GM06990 (cell line): ENCODE data around the gene ATP2B2.

Experiments
- DNase-seq: peaks from one replicate; pipeline ENCODE4 v3.0.0-alpha.2; 2011; ENCODE audit not compliant: insufficient read length; ENCODE audit errors: extremely low read depth
- H3K27me3 ChIP-seq: replicated peaks from 2 replicates; pipeline ENCODE4 v1.6.0; 2011; ENCODE audit warnings: low read length; ENCODE audit not compliant: control insufficient read depth, insufficient read depth
- H3K36me3 ChIP-seq: 2 replicates; pipeline ENCODE4 v1.5.1; 2011; ENCODE audit warnings: low read length; ENCODE audit not compliant: control insufficient read depth, insufficient read depth
- H3K4me3 ChIP-seq: replicated peaks from 2 replicates; pipeline ENCODE4 v1.5.1; 2011; ENCODE audit warnings: low read depth, mild to moderate bottlenecking, control low read depth, low read length
- TF ChIP-seq, protein P1 (sequence below): IDR thresholded peaks from 2 replicates; pipeline ENCODE4 v1.5.1; 2011; ENCODE audit warnings: low read length, control low read depth, mild to moderate bottlenecking, inconsistent platforms; ENCODE audit not compliant: insufficient read depth, poor library complexity, severe bottlenecking

ATP2B2 gene

DNA sequence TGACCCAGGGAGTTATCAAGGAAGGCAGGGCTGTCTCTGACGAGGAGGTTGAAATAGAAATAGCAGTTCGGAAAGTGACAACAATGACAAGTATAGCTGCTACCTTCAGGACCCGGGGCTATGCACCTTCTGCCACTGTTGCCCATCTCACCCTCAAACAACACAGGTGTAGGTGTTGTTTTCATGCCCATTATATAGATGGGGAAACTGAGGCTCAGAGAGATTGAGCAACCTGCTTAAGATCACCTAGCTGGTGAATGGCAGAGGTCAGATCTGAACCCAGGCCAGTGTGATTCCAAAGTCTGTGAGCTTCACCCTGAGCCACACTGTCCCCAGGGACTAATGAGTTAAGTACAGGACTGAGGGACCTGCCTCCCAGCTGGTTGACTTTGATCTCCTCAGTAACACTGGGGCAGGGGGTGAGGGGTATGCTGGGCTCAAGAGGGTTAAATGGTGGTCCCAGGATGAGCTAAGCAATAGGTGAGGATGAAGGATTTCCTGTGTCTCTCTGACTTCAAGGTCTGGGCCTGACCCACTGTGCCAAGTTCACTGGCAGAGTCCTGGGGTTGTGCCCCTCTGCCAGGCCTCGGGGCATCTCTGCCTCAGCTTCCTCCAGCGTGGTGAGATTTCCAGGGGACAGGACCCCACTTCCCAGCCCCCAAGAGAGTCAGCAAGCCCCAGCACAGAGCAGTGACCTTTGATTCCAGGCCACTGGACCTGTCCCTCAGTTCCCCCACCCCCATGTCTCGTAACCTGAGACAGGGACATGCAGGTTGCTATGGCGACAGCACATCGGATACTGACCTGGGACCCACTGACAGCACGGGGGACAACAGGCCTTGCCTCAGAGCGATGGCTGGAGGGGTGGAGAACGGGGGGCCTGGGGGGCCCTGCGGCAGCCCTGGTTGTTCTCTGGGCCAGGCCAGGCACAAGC, 35.0 kb downstream of the ATP2B2 start:
- DNase-seq, result no peak
- Histone ChIP-seq H3K27me3 (peaks cover 1% of the 10 kb centered on the region; the same call in 1 of the 2 replicates), H3K4me3 (no peak overlapping the region)

DNA sequence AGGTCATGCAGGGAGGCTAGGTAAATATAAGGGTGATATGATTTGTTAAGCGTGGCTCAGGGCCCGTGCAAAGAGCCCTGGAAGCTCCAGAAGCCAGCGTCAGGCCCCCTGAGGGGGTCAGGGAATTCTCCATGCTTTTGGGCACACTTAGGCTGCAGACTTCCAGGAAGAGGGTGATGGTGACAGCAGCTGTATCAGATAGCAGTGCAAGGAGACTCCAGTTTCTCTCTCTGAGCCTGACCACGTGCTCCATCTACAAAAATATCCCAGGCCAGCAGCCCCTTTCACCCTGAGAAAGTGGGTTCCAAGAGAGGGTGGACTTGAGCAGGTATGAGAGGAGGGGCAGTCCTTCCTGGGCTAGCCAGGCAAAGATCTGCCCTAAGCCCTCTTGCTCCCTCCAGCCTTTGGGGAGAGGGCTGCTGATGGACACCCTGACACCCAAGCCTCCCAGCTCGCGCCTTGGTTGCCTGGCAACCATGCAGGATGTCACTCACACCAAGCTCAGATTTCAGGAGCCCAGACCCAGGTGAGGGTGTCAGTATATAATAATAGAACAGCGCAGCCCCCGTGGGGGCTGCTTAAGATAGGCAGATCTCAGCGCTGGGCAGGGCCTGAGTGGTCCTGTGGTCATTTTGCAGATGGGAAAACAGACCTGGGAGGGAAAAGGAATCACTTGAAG, 35.8 kb downstream of the ATP2B2 start:
- TF ChIP-seq, protein P1, sequence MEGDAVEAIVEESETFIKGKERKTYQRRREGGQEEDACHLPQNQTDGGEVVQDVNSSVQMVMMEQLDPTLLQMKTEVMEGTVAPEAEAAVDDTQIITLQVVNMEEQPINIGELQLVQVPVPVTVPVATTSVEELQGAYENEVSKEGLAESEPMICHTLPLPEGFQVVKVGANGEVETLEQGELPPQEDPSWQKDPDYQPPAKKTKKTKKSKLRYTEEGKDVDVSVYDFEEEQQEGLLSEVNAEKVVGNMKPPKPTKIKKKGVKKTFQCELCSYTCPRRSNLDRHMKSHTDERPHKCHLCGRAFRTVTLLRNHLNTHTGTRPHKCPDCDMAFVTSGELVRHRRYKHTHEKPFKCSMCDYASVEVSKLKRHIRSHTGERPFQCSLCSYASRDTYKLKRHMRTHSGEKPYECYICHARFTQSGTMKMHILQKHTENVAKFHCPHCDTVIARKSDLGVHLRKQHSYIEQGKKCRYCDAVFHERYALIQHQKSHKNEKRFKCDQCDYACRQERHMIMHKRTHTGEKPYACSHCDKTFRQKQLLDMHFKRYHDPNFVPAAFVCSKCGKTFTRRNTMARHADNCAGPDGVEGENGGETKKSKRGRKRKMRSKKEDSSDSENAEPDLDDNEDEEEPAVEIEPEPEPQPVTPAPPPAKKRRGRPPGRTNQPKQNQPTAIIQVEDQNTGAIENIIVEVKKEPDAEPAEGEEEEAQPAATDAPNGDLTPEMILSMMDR, result no peak
- Histone ChIP-seq H3K4me3 (no peak overlapping the region), H3K36me3 (no peaks in the 10 kb centered on the region), H3K27me3 (peaks cover 1% of the 10 kb centered on the region; the same call in 1 of the 2 replicates)
- no peak for DNase-seq

More for the DNA sequence above, 35.0 kb downstream of the ATP2B2 start:
- no peaks in the 10 kb centered on the region for H3K36me3 ChIP-seq
- TF ChIP-seq, protein P1, result no peak

DNA sequence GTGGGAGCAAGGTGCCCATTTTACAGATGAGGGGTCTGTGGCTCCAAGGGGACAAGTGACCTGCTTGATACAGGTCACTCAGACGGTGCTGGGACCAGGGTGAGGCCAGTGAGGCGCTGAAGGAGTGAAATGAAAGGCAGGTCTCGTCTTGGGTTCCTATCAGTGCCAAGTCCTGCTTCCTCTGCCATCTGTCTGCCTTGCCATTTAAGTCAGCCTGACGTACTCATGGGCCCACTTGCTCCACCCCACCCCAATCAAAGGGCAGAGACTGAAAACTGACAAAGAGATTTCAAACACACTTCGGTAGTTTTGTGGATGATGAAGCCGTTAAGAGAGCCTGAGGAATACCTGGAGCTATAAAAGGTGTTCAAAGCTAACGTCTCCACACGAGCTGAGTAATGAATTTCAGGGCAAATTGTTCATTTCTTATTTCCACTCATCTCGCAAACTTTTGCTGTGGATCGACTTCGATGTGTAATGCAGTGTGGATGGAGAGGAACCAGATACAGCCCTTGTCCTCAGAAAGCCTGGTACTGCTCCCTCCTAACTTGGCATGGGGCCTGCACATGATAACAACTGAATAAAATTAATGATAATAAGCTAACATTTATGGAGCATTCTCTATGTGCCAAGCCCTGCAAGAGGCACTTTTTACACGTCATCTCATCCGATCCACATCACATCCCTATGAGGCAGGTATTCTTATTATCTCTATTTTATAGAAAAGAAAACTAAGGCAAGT, 36.6 kb downstream of the ATP2B2 start:
- no peak overlapping the region for H3K4me3 ChIP-seq
- TF ChIP-seq, protein P1, result no peak
- H3K27me3 ChIP-seq, result peaks cover 1% of the 10 kb centered on the region; the same call in 1 of the 2 replicates
- H3K36me3 ChIP-seq, result no peaks in the 10 kb centered on the region
- no peak for DNase-seq

DNA sequence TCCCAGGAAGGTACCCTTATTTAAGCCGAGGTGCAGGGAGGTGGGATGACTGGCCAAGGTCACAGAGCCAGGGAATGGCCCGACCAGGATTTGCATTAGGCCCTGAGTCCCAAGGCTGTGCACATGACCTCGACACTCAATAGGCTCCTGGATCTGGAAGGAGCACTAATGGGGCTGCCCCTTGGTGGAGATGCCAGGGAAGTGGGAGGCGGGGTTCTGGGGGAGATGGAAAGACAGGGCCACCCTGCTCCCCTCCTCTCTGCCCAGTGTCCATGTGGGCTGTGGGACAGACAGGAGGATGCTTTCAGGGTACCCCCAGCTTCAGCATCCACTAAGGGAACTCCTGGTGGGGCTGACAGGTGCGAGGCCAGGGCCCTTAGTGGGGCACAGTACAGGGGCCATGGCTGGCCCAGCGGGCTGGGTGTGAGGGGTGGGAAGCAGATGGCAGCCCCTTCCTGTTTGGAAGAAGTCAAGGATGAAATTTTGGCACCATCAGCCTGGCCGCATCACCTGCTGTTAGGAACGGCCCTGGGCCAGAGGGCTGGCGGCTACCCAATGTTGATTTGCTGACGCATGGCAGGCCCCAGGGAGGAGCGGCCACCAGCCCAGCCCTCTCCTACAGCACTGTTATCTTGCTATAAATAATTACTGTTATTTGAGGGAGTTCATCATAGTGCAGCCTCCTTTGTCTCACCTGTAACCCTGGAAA, 37.3 kb downstream of the ATP2B2 start:
- no peak for DNase-seq
- Histone ChIP-seq H3K36me3 (no peaks in the 10 kb centered on the region), H3K27me3 (peaks cover 1% of the 10 kb centered on the region; the same call in 1 of the 2 replicates), H3K4me3 (no peak overlapping the region)
- TF ChIP-seq, protein P1, result no peak

DNA sequence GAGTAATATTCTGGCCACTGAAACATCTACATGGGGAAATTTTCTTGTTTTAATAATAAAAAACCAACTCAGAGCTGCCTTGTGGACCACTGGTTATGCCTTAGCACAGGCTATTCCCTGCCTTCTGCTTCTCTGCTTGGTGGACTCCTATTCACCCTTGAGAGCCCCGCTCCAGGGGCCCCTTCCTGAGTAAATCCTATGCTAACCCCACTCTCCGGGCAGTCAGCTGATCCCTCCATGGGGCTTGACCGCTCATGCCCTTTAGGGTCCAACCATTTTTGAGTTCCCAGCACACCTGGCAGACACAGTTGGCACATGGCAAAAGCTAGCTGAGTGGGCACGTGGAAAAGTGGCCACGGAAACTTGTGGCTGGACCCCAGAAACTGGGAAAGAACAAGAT, 38.2 kb downstream of the ATP2B2 start:
- Histone ChIP-seq H3K4me3 (no peak overlapping the region), H3K27me3 (peaks cover 1% of the 10 kb centered on the region; the same call in 1 of the 2 replicates), H3K36me3 (no peaks in the 10 kb centered on the region)
- TF ChIP-seq, protein P1, result no peak
- DNase-seq, result no peak
